ENCODE data around the gene FCN1.

Gene FCN1

GRCh38 chr9:134917431-134918373 lies at the start of gene FCN1:
Gene FCN1 (minus strand): TSS chr9:134917912. CDS start chr9:134917871, 41 bp downstream.
- Histone ChIP-seq H3K9ac (ENCODE audit: low read length in 5 of 5) (no peak within 1 kb of the TSS), H3K27ac (ENCODE audit: low read depth, low read length) (no peak within 1 kb of the TSS), H3K27me3 (ENCODE audit: control insufficient read depth in 5 of 5, insufficient read depth in 4 of 5, low read length in 5 of 5) (peaks cover 0 to 7% (median 0%) of the 10 kb centered on the region in 5 donors), H3K36me3 (ENCODE audit: control insufficient read depth in 5 of 5, insufficient read depth in 5 of 5, low read length in 5 of 5) (no peaks in the 10 kb centered on the region), H3K4me3 (ENCODE audit: low read depth in 1 of 5, low read length in 5 of 5) (peak within 1 kb of the TSS in 3 of 5 donors; percentile 21 to 36 (median 24)), H3K9me3 (ENCODE audit: control insufficient read depth in 5 of 5, low read length in 5 of 5) (peaks cover 0 to 4% (median 3%) of the 10 kb centered on the region in 5 donors), H3K4me1 (ENCODE audit: control insufficient read depth in 5 of 5, insufficient read depth in 5 of 5, low read length in 5 of 5) (peaks cover 2 to 21% (median 11%) of the 10 kb centered on the region in 5 donors)

- Histone ChIP-seq H3K27me3 (ENCODE audit: control insufficient read depth in 5 of 5, insufficient read depth in 4 of 5, low read length in 5 of 5) (peaks cover 2 to 36% (median 19%) of the 10 kb centered on the region in 5 donors), H3K4me1 (ENCODE audit: control insufficient read depth in 5 of 5, insufficient read depth in 5 of 5, low read length in 5 of 5) (peaks cover 2 to 29% (median 7%) of the 10 kb centered on the region in 5 donors), H3K36me3 (ENCODE audit: control insufficient read depth in 5 of 5, insufficient read depth in 5 of 5, low read length in 5 of 5) (no peaks in the 10 kb centered on the region), H3K27ac (ENCODE audit: low read depth, low read length) (no peak overlapping the region), H3K4me3 (ENCODE audit: low read depth in 1 of 5, low read length in 5 of 5) (no peak overlapping the region), H3K9me3 (ENCODE audit: control insufficient read depth in 5 of 5, low read length in 5 of 5) (peaks cover 0 to 5% (median 0%) of the 10 kb centered on the region in 5 donors), H3K9ac (ENCODE audit: low read length in 5 of 5) (no peak overlapping the region)
These were observed 49.2 kb upstream of the FCN1 start for GRCh38 chr9:134966697-134967546.

GRCh38 chr9:134966270-134966669 lies 48.6 kb upstream of the FCN1 start:
- Histone ChIP-seq H3K9ac (ENCODE audit: low read length in 5 of 5) (no peak overlapping the region), H3K9me3 (ENCODE audit: control insufficient read depth in 5 of 5, low read length in 5 of 5) (peaks cover 0 to 5% (median 0%) of the 10 kb centered on the region in 5 donors), H3K27ac (ENCODE audit: low read depth, low read length) (no peak overlapping the region), H3K4me3 (ENCODE audit: low read depth in 1 of 5, low read length in 5 of 5) (no peak overlapping the region), H3K27me3 (ENCODE audit: control insufficient read depth in 5 of 5, insufficient read depth in 4 of 5, low read length in 5 of 5) (peaks cover 2 to 30% (median 19%) of the 10 kb centered on the region in 5 donors), H3K36me3 (ENCODE audit: control insufficient read depth in 5 of 5, insufficient read depth in 5 of 5, low read length in 5 of 5) (no peaks in the 10 kb centered on the region), H3K4me1 (ENCODE audit: control insufficient read depth in 5 of 5, insufficient read depth in 5 of 5, low read length in 5 of 5) (peaks cover 2 to 36% (median 11%) of the 10 kb centered on the region in 5 donors)

- peaks cover 2 to 29% (median 19%) of the 10 kb centered on the region in 5 donors for H3K27me3 ChIP-seq (ENCODE audit: control insufficient read depth in 5 of 5, insufficient read depth in 4 of 5, low read length in 5 of 5)
These were observed 48.1 kb upstream of the FCN1 start for GRCh38 chr9:134965851-134966250.

GRCh38 chr9:134965411-134965810 lies 47.7 kb upstream of the FCN1 start:
- peak overlapping the region in 1 of 5 donors; percentile 9 for H3K4me3 ChIP-seq (ENCODE audit: low read depth in 1 of 5, low read length in 5 of 5)
- H3K27me3 ChIP-seq (ENCODE audit: control insufficient read depth in 5 of 5, insufficient read depth in 4 of 5, low read length in 5 of 5), result peaks cover 2 to 29% (median 19%) of the 10 kb centered on the region in 5 donors
- peaks cover 0 to 5% (median 0%) of the 10 kb centered on the region in 5 donors for H3K9me3 ChIP-seq (ENCODE audit: control insufficient read depth in 5 of 5, low read length in 5 of 5)
- no peak overlapping the region for H3K27ac ChIP-seq (ENCODE audit: low read depth, low read length)
- H3K4me1 ChIP-seq (ENCODE audit: control insufficient read depth in 5 of 5, insufficient read depth in 5 of 5, low read length in 5 of 5), result peaks cover 2 to 40% (median 12%) of the 10 kb centered on the region in 5 donors
- no peak overlapping the region for H3K9ac ChIP-seq (ENCODE audit: low read length in 5 of 5)
- no peaks in the 10 kb centered on the region for H3K36me3 ChIP-seq (ENCODE audit: control insufficient read depth in 5 of 5, insufficient read depth in 5 of 5, low read length in 5 of 5)

More at GRCh38 chr9:134965851-134966250, 48.1 kb upstream of the FCN1 start:
- Histone ChIP-seq H3K4me3 (ENCODE audit: low read depth in 1 of 5, low read length in 5 of 5) (no peak overlapping the region), H3K36me3 (ENCODE audit: control insufficient read depth in 5 of 5, insufficient read depth in 5 of 5, low read length in 5 of 5) (no peaks in the 10 kb centered on the region), H3K9ac (ENCODE audit: low read length in 5 of 5) (no peak overlapping the region), H3K9me3 (ENCODE audit: control insufficient read depth in 5 of 5, low read length in 5 of 5) (peaks cover 0 to 5% (median 0%) of the 10 kb centered on the region in 5 donors), H3K4me1 (ENCODE audit: control insufficient read depth in 5 of 5, insufficient read depth in 5 of 5, low read length in 5 of 5) (peaks cover 2 to 40% (median 12%) of the 10 kb centered on the region in 5 donors), H3K27ac (ENCODE audit: low read depth, low read length) (no peak overlapping the region)

GRCh38 chr9:134964271-134965055 lies 46.8 kb upstream of the FCN1 start:
- Histone ChIP-seq H3K27ac (ENCODE audit: low read depth, low read length) (no peak overlapping the region), H3K36me3 (ENCODE audit: control insufficient read depth in 5 of 5, insufficient read depth in 5 of 5, low read length in 5 of 5) (no peaks in the 10 kb centered on the region), H3K9ac (ENCODE audit: low read length in 5 of 5) (no peak overlapping the region), H3K27me3 (ENCODE audit: control insufficient read depth in 5 of 5, insufficient read depth in 4 of 5, low read length in 5 of 5) (peaks cover 2 to 25% (median 19%) of the 10 kb centered on the region in 5 donors), H3K9me3 (ENCODE audit: control insufficient read depth in 5 of 5, low read length in 5 of 5) (peaks cover 0 to 5% (median 0%) of the 10 kb centered on the region in 5 donors), H3K4me1 (ENCODE audit: control insufficient read depth in 5 of 5, insufficient read depth in 5 of 5, low read length in 5 of 5) (peaks cover 2 to 40% (median 12%) of the 10 kb centered on the region in 5 donors), H3K4me3 (ENCODE audit: low read depth in 1 of 5, low read length in 5 of 5) (no peak overlapping the region)

GRCh38 chr9:134963546-134963945 lies 45.8 kb upstream of the FCN1 start:
- H3K36me3 ChIP-seq (ENCODE audit: control insufficient read depth in 5 of 5, insufficient read depth in 5 of 5, low read length in 5 of 5), result no peaks in the 10 kb centered on the region
- H3K27ac ChIP-seq (ENCODE audit: low read depth, low read length), result no peak overlapping the region
- peaks cover 2 to 22% (median 14%) of the 10 kb centered on the region in 5 donors for H3K27me3 ChIP-seq (ENCODE audit: control insufficient read depth in 5 of 5, insufficient read depth in 4 of 5, low read length in 5 of 5)
- H3K4me3 ChIP-seq (ENCODE audit: low read depth in 1 of 5, low read length in 5 of 5), result no peak overlapping the region
- H3K9ac ChIP-seq (ENCODE audit: low read length in 5 of 5), result no peak overlapping the region
- H3K9me3 ChIP-seq (ENCODE audit: control insufficient read depth in 5 of 5, low read length in 5 of 5), result peaks cover 0 to 5% (median 0%) of the 10 kb centered on the region in 5 donors
- H3K4me1 ChIP-seq (ENCODE audit: control insufficient read depth in 5 of 5, insufficient read depth in 5 of 5, low read length in 5 of 5), result peaks cover 2 to 40% (median 12%) of the 10 kb centered on the region in 5 donors

- Histone ChIP-seq H3K27ac (ENCODE audit: low read depth, low read length) (no peak overlapping the region), H3K9me3 (ENCODE audit: control insufficient read depth in 5 of 5, low read length in 5 of 5) (peaks cover 0 to 10% (median 0%) of the 10 kb centered on the region in 5 donors), H3K4me3 (ENCODE audit: low read depth in 1 of 5, low read length in 5 of 5) (no peak overlapping the region), H3K27me3 (ENCODE audit: control insufficient read depth in 5 of 5, insufficient read depth in 4 of 5, low read length in 5 of 5) (peaks cover 2 to 17% (median 9%) of the 10 kb centered on the region in 5 donors), H3K9ac (ENCODE audit: low read length in 5 of 5) (no peak overlapping the region), H3K4me1 (ENCODE audit: control insufficient read depth in 5 of 5, insufficient read depth in 5 of 5, low read length in 5 of 5) (peaks cover 2 to 40% (median 12%) of the 10 kb centered on the region in 5 donors), H3K36me3 (ENCODE audit: control insufficient read depth in 5 of 5, insufficient read depth in 5 of 5, low read length in 5 of 5) (no peaks in the 10 kb centered on the region)
These were observed 45.3 kb upstream of the FCN1 start for GRCh38 chr9:134962973-134963364.
